GM19351 (cell line): Measurements from ENCODE around the gene CDK14.
"Not testable (repeated sequence)": the region's sequence is repeated elsewhere in the genome, so short reads cannot be mapped to it uniquely, and the experiment has no call there.

ENCODE experiments used
- ATAC-seq: cut with Tn5 transposase; IDR thresholded peaks from one replicate; pipeline ENCODE4 v1.9.1; 2021; ENCODE audit warnings: mild to moderate bottlenecking, moderate library complexity; ENCODE audit not compliant: unreplicated experiment

CDK14 gene

GRCh38 chr7:90713628-90714027 is 117.5 kb downstream of the CDK14 start:
- no peak for ATAC-seq

GRCh38 chr7:90715067-90715466 is 118.9 kb downstream of the CDK14 start:
- ATAC-seq: peak; percentile 71

GRCh38 chr7:90717296-90718060 is 121.4 kb downstream of the CDK14 start:
- no peak for ATAC-seq

- ATAC-seq: no peak
Measured at GRCh38 chr7:90719155-90719554, 123.0 kb downstream of the CDK14 start.

- no peak for ATAC-seq
Measured at GRCh38 chr7:90720984-90721760, 125.1 kb downstream of the CDK14 start.

- no peak for ATAC-seq
Measured at GRCh38 chr7:90721869-90722431, 125.8 kb downstream of the CDK14 start.

GRCh38 chr7:90723233-90723632 is 127.1 kb downstream of the CDK14 start:
- ATAC-seq: no peak

GRCh38 chr7:90723866-90724265 is 127.7 kb downstream of the CDK14 start:
- ATAC-seq: no peak

- peak; percentile 29 for ATAC-seq
Measured at GRCh38 chr7:90726120-90726519, 130.0 kb downstream of the CDK14 start.

- no peak for ATAC-seq
Measured at GRCh38 chr7:90726623-90727022, 130.5 kb downstream of the CDK14 start.

GRCh38 chr7:90727412-90727811 is 131.3 kb downstream of the CDK14 start:
- ATAC-seq: no peak

- peak; percentile 90 for ATAC-seq
Measured at GRCh38 chr7:90728568-90728967, 132.4 kb downstream of the CDK14 start.

GRCh38 chr7:90735611-90736280 is 139.6 kb downstream of the CDK14 start:
- not testable (repeated sequence) for ATAC-seq

GRCh38 chr7:90736316-90736715 is 140.2 kb downstream of the CDK14 start:
- ATAC-seq: no peak

GRCh38 chr7:90736968-90737939 is 141.1 kb downstream of the CDK14 start:
- ATAC-seq: peak; percentile 94

GRCh38 chr7:90738249-90738648 is 142.1 kb downstream of the CDK14 start:
- no peak for ATAC-seq

- ATAC-seq: no peak
Measured at GRCh38 chr7:90739716-90740115, 143.6 kb downstream of the CDK14 start.

GRCh38 chr7:90740386-90740785 is 144.3 kb downstream of the CDK14 start:
- no peak for ATAC-seq

GRCh38 chr7:90743626-90744025 is 147.5 kb downstream of the CDK14 start:
- ATAC-seq: no peak

GRCh38 chr7:90747516-90747915 is 151.4 kb downstream of the CDK14 start:
- ATAC-seq: no peak
